B cell (primary cell): ENCODE data around the gene SEC14L5.

Source experiments
- CTCF ChIP-seq: fragments of 200-600 bp; IDR thresholded peaks from one replicate; pipeline ENCODE4 v1.8.0; 2022; ENCODE audit warnings: antibody characterized with exemption, mild to moderate bottlenecking
- EZH2 ChIP-seq: IDR thresholded peaks from 2 replicates; pipeline ENCODE4 v1.6.1; 2012; ENCODE audit warnings: borderline replicate concordance, low read depth, mild to moderate bottlenecking, moderate library complexity, low read length; ENCODE audit not compliant: insufficient read depth, poor library complexity, severe bottlenecking

DNA sequence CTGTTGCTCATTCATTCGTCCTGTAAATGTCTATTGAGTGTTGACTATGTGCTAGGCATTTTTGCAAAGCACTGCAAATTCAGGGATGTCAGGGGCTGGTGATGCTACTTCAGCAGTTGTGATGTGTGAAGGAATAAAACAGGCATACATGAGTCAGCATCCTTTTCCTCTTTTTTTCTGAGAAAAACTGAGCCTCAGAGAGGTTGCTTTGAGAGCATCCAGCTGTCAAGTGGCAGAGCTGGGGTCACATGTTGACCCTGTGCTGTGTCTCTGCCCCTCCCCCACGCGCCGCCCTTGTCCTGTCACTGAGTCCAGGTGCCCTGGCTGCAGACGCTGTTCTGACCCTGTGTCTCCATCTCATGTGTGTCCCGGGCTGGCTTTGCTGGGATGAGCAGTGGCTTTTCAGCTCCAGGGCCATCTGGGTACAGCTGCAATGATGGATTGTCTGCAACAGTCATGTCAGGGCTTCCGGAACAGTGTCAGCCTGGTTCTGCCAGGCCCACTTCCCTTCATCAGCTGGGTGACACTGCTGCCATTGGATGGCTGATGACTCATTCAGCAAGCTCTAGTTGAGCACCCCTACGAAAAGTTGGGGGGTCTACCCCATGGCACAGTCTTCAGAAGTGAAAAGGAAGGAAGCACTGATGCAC lies 14.9 kb downstream of the SEC14L5 start:
- TF ChIP-seq CTCF: no peak
- TF ChIP-seq EZH2: no peak
